T-helper 1 cell treated with Interleukin-12 subunit alpha and Interleukin-12 subunit beta and Interleukin-4 antibody, amounts not matched to agents 30 μg/mL and 1 μg/mL, for 36 hours (primary cell): ENCODE results near the gene MAP1A.

Experiments used
- H3K27ac Mint-ChIP-seq: one replicate; pipeline ENCODE4 v1.8.0; 2021; ENCODE audit warnings: mild to moderate bottlenecking, mixed read lengths
- H3K27me3 Mint-ChIP-seq: one replicate; pipeline ENCODE4 v1.8.0; 2021; ENCODE audit warnings: low read depth, mixed read lengths
- H3K36me3 Mint-ChIP-seq: one replicate; pipeline ENCODE4 v1.8.0; 2021; ENCODE audit warnings: low read depth, mixed read lengths
- H3K4me1 Mint-ChIP-seq: one replicate; pipeline ENCODE4 v1.8.0; 2021; ENCODE audit warnings: low read depth, mixed read lengths
- H3K4me3 Mint-ChIP-seq: one replicate; pipeline ENCODE4 v1.8.0; 2021; ENCODE audit warnings: mild to moderate bottlenecking, moderate library complexity, mixed read lengths
- H3K9me3 Mint-ChIP-seq: one replicate; pipeline ENCODE4 v1.8.0; 2021; ENCODE audit warnings: mixed read lengths

MAP1A gene

DNA sequence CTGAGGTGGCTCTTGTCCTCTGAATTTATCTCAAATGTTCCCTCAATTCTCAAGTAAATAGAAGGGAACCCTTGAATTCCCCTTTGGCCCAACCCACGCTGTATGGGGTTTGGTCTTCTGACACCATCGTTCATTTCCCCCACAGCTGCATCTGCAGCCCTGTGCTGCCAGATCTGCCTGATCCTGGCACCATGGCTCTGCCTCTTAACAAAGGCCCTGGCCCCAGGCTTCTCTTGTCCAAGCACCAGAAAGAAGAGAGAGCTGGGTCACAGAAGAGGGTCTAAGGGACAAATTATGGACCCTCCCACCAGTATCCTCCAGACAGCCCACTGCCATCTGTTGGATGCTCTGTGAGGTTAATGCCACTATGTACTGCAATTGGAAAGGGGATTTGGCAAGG lies 1.8 kb downstream of the MAP1A start:
- Mint-ChIP-seq H3K27me3 (peaks cover 30% of the 10 kb centered on the region), H3K9me3 (no peaks in the 10 kb centered on the region), H3K4me3 (no peak overlapping the region), H3K27ac (no peak overlapping the region), H3K36me3 (peaks cover 40% of the 10 kb centered on the region), H3K4me1 (peaks cover 37% of the 10 kb centered on the region)

DNA sequence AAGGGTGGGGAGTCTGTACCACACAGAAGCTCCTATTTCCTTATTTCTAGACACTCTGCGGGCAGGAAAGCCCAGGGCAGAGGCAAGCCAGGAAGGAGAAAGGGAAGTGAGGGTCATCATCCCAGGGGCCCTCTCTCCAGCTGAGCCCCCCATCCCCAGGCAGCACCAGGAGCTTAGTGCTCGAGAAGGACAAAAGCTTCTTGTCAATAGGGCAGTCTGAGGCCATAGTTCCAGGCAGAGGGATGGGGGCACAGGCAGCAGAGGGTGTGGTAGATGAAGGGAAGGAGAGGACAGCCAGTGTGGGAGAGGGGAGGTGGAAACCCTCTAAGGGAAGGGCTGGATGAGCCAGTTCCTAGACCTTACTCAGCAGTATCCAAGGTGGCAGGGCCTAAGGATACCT lies 2.7 kb downstream of the MAP1A start:
- Mint-ChIP-seq H3K27me3 (peaks cover 30% of the 10 kb centered on the region), H3K9me3 (no peaks in the 10 kb centered on the region), H3K27ac (no peak overlapping the region), H3K4me3 (no peak overlapping the region), H3K36me3 (peaks cover 44% of the 10 kb centered on the region), H3K4me1 (peaks cover 35% of the 10 kb centered on the region)

DNA sequence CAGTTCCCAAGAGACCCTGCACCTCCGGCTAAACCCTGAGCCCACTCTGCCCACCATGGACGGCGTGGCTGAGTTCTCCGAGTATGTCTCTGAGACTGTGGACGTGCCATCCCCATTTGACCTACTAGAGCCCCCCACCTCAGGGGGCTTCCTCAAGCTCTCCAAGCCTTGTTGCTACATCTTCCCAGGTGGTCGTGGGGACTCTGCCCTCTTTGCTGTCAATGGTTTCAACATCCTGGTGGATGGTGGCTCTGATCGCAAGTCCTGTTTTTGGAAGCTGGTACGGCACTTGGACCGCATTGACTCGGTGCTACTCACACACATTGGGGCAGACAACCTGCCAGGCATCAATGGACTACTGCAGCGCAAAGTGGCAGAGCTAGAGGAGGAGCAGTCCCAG lies 4.0 kb downstream of the MAP1A start:
- H3K4me1 Mint-ChIP-seq, result peaks cover 34% of the 10 kb centered on the region
- no peaks in the 10 kb centered on the region for H3K9me3 Mint-ChIP-seq
- peaks cover 26% of the 10 kb centered on the region for H3K27me3 Mint-ChIP-seq
- H3K36me3 Mint-ChIP-seq, result peaks cover 42% of the 10 kb centered on the region
- H3K27ac Mint-ChIP-seq, result no peak overlapping the region
- no peak overlapping the region for H3K4me3 Mint-ChIP-seq

GRCh38 chr15:43522247-43522646 lies 4.8 kb downstream of the MAP1A start:
- H3K4me1 Mint-ChIP-seq, result peaks cover 27% of the 10 kb centered on the region
- H3K36me3 Mint-ChIP-seq, result peaks cover 37% of the 10 kb centered on the region
- no peaks in the 10 kb centered on the region for H3K9me3 Mint-ChIP-seq
- peaks cover 19% of the 10 kb centered on the region for H3K27me3 Mint-ChIP-seq
- no peak overlapping the region for H3K4me3 Mint-ChIP-seq
- no peak overlapping the region for H3K27ac Mint-ChIP-seq

DNA sequence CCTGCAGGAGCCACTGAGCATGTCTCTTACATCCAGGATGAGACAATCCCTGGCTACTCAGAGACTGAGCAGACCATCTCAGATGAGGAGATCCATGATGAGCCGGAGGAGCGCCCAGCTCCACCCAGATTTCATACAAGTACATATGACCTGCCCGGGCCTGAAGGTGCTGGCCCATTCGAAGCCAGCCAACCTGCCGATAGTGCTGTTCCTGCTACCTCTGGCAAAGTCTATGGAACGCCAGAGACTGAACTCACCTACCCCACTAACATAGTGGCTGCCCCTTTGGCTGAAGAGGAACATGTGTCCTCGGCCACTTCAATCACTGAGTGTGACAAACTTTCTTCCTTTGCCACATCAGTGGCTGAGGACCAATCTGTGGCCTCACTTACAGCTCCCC lies 6.2 kb downstream of the MAP1A start:
- Mint-ChIP-seq H3K9me3 (no peaks in the 10 kb centered on the region), H3K36me3 (peaks cover 32% of the 10 kb centered on the region), H3K27ac (no peak overlapping the region), H3K4me3 (no peak overlapping the region), H3K4me1 (peaks cover 17% of the 10 kb centered on the region), H3K27me3 (peaks cover 5% of the 10 kb centered on the region)

- no peaks in the 10 kb centered on the region for H3K9me3 Mint-ChIP-seq
- peaks cover 32% of the 10 kb centered on the region for H3K36me3 Mint-ChIP-seq
- no peak overlapping the region for H3K4me3 Mint-ChIP-seq
- H3K27me3 Mint-ChIP-seq, result no peaks in the 10 kb centered on the region
- H3K27ac Mint-ChIP-seq, result no peak overlapping the region
- H3K4me1 Mint-ChIP-seq, result peaks cover 15% of the 10 kb centered on the region
Observed at GRCh38 chr15:43524254-43524845, 6.9 kb downstream of the MAP1A start.

DNA sequence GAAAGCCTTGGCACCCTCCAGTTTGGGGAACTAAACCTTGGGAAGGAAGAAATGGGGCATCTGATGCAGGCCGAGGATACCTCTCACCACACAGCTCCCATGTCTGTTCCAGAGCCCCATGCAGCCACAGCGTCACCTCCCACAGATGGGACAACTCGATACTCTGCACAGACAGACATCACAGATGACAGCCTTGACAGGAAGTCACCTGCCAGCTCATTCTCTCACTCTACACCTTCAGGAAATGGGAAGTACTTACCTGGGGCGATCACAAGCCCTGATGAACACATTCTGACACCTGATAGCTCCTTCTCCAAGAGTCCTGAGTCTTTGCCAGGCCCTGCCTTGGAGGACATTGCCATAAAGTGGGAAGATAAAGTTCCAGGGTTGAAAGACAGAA lies 7.7 kb downstream of the MAP1A start:
- H3K27ac Mint-ChIP-seq, result no peak overlapping the region
- H3K36me3 Mint-ChIP-seq, result peaks cover 30% of the 10 kb centered on the region
- no peaks in the 10 kb centered on the region for H3K9me3 Mint-ChIP-seq
- H3K4me1 Mint-ChIP-seq, result peaks cover 15% of the 10 kb centered on the region
- no peaks in the 10 kb centered on the region for H3K27me3 Mint-ChIP-seq
- H3K4me3 Mint-ChIP-seq, result no peak overlapping the region

- Mint-ChIP-seq H3K36me3 (peaks cover 28% of the 10 kb centered on the region), H3K4me1 (peaks cover 15% of the 10 kb centered on the region), H3K27ac (no peak overlapping the region), H3K9me3 (no peaks in the 10 kb centered on the region), H3K27me3 (no peaks in the 10 kb centered on the region), H3K4me3 (no peak overlapping the region)
Observed at GRCh38 chr15:43526261-43526930, 9.0 kb downstream of the MAP1A start.

DNA sequence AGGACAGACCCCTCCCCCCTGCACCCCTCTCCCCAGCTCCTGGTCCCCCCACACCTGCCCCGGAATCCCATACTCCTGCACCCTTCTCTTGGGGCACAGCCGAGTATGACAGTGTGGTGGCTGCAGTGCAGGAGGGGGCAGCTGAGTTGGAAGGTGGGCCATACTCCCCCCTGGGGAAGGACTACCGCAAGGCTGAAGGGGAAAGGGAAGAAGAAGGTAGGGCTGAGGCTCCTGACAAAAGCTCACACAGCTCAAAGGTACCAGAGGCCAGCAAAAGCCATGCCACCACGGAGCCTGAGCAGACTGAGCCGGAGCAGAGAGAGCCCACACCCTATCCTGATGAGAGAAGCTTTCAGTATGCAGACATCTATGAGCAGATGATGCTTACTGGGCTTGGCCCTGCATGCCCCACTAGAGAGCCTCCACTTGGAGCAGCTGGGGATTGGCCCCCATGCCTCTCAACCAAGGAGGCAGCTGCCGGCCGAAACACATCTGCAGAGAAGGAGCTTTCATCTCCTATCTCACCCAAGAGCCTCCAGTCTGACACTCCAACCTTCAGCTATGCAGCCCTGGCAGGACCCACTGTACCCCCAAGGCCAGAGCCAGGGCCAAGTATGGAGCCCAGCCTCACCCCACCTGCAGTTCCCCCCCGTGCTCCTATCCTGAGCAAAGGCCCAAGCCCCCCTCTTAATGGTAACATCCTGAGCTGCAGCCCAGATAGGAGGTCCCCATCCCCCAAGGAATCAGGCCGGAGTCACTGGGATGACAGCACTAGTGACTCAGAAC lies 9.8 kb downstream of the MAP1A start:
- Mint-ChIP-seq H3K27ac (no peak overlapping the region), H3K36me3 (peaks cover 22% of the 10 kb centered on the region), H3K27me3 (no peaks in the 10 kb centered on the region), H3K4me1 (peaks cover 15% of the 10 kb centered on the region), H3K9me3 (no peaks in the 10 kb centered on the region), H3K4me3 (no peak overlapping the region)

- Mint-ChIP-seq H3K4me3 (no peak overlapping the region), H3K27me3 (no peaks in the 10 kb centered on the region), H3K4me1 (peaks cover 15% of the 10 kb centered on the region), H3K27ac (no peak overlapping the region), H3K36me3 (peaks cover 17% of the 10 kb centered on the region), H3K9me3 (no peaks in the 10 kb centered on the region)
Observed at GRCh38 chr15:43527802-43528541, 10.6 kb downstream of the MAP1A start.

DNA sequence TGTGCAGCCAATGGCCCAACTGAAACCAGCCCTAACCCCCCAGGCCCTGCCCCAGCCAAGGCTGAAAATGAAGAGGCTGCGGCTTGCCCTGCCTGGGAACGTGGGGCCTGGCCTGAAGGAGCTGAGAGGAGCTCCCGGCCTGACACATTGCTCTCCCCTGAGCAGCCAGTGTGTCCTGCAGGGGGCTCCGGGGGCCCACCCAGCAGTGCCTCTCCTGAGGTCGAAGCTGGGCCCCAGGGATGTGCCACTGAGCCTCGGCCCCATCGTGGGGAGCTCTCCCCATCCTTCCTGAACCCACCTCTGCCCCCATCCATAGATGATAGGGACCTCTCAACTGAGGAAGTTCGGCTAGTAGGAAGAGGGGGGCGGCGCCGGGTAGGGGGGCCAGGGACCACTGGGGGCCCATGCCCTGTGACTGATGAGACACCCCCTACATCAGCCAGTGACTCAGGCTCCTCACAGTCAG lies 11.2 kb downstream of the MAP1A start:
- Mint-ChIP-seq H3K9me3 (no peaks in the 10 kb centered on the region), H3K27me3 (no peaks in the 10 kb centered on the region), H3K36me3 (peaks cover 16% of the 10 kb centered on the region), H3K27ac (no peak overlapping the region), H3K4me3 (no peak overlapping the region), H3K4me1 (peaks cover 15% of the 10 kb centered on the region)

DNA sequence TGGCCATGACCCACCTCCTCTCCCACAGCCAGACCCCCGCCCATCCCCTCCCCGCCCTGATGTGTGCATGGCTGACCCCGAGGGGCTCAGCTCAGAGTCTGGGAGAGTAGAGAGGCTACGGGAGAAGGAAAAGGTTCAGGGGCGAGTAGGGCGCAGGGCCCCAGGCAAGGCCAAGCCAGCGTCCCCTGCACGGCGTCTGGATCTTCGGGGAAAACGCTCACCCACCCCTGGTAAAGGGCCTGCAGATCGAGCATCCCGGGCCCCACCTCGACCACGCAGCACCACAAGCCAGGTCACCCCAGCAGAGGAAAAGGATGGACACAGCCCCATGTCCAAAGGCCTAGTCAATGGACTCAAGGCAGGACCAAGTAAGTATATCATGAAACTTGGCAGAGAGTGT lies 11.7 kb downstream of the MAP1A start:
- H3K27me3 Mint-ChIP-seq, result no peaks in the 10 kb centered on the region
- H3K27ac Mint-ChIP-seq, result no peak overlapping the region
- H3K36me3 Mint-ChIP-seq, result peaks cover 10% of the 10 kb centered on the region

GRCh38 chr15:43529587-43530345 lies 12.4 kb downstream of the MAP1A start:
- peaks cover 8% of the 10 kb centered on the region for H3K36me3 Mint-ChIP-seq
- no peak overlapping the region for H3K4me3 Mint-ChIP-seq
- no peak overlapping the region for H3K27ac Mint-ChIP-seq
- no peaks in the 10 kb centered on the region for H3K27me3 Mint-ChIP-seq
- H3K4me1 Mint-ChIP-seq, result peaks cover 15% of the 10 kb centered on the region
- H3K9me3 Mint-ChIP-seq, result no peaks in the 10 kb centered on the region

More for the DNA sequence above, 11.7 kb downstream of the MAP1A start:
- Mint-ChIP-seq H3K4me1 (peaks cover 15% of the 10 kb centered on the region), H3K4me3 (no peak overlapping the region), H3K9me3 (no peaks in the 10 kb centered on the region)
